ENCODE data around the gene SPRY1.

Gene SPRY1

DNA sequence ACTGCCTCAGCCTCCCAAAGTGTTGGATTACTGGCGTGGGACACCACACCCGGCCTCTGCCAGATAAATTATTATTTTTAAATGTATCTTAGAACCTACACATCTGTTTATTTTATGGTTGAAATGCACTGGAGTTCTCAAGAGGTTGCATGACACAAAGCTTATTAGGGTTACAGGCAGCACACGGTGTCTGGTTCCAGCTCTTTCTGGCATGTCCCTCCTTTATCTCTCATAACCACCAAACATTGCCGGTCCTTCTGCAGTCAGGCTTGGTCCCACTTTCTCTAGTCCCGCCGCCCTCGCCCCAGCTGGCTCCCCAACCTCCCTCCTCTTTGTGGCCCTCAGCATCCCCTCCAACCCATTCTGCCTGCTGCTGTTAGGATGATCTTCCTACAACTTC lies 39.7 kb upstream of the SPRY1 start:
- DNase-seq = no peak

DNA sequence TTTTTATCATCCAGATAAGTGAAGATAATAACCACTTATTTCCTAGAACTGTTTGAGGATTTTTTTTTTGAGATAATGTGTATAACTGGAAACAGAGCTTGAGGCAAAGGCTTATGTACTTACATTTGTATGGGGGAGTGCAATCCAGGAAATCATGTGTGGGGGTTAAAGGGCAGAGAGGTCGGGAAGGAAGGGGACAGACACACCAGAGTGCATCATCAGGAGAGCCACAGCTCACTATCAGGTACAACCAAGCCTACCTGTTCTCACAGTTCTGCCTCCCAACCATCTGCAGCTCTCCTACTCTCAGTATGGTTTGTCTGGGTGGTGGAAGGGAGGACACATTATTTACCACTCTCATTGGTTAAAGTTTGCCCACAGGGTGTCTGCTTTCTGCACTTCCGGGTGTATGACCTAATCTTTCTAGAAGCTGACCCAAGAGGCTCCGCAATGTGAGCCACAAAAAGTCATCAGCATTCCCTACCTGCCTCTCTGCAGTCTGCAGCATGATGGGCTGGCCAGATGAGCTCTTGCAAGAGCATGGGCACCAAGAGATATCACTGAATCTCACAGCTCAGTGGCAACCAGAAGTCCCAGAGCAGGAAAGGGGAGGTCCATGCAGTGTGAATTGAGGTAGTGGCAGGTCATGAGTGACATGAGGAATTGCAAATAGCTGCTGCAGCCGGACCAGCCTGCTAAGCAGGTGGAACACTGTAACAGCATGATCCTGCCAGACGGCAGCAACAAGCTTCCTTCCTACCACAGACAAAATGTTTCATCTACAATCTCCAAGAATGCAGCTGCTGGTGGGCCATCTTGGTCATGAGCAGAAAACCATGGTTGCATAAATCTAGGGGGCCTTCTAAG lies 36.9 kb upstream of the SPRY1 start:
- Histone ChIP-seq H3K56ac (ENCODE audit: low read length) (no peak overlapping the region), H4K8ac (ENCODE audit: low read depth, low read length) (no peak overlapping the region), H3K36me3 (ENCODE audit: control insufficient read depth, insufficient read depth, low read length) (no peaks in the 10 kb centered on the region), H3K79me2 (ENCODE audit: control insufficient read depth, insufficient read depth, low read length) (no peaks in the 10 kb centered on the region), H3K4me3 (ENCODE audit: low read length) (no peak overlapping the region), H3K23ac (ENCODE audit: low read length) (no peak overlapping the region), H2BK15ac (replicated peaks; ENCODE audit: low read depth) (no peak overlapping the region), H3K79me1 (ENCODE audit: low read length) (no peaks in the 10 kb centered on the region), H3K4me1 (ENCODE audit: control insufficient read depth, low read depth, low read length) (no peaks in the 10 kb centered on the region), H4K5ac (ENCODE audit: low read length) (no peak overlapping the region), H3K27me3 (ENCODE audit: insufficient read depth, low read length, poor library complexity) (no peaks in the 10 kb centered on the region), H3K9ac (ENCODE audit: low read length) (no peak overlapping the region), H3K4ac (ENCODE audit: low read depth, low read length) (no peak overlapping the region), H2AK5ac (ENCODE audit: low read length) (no peak overlapping the region), H2BK120ac (ENCODE audit: low read depth, low read length) (no peak overlapping the region), H3K27ac (ENCODE audit: low read depth, low read length) (no peak overlapping the region), H2BK5ac (ENCODE audit: low read length) (no peak overlapping the region), H3K4me2 (ENCODE audit: low read length) (no peak overlapping the region), H3K18ac (ENCODE audit: low read length) (no peak overlapping the region)
- no CpG with 5 or more reads among the region's 5 CpGs for WGBS (ENCODE audit: extremely low coverage, insufficient coverage, low lambda C conversion rate)
- DNase-seq = no peak

More for the DNA sequence above, 39.7 kb upstream of the SPRY1 start:
- H3K79me2 ChIP-seq (ENCODE audit: control insufficient read depth, insufficient read depth, low read length) = no peaks in the 10 kb centered on the region
- H2AK5ac ChIP-seq (ENCODE audit: low read length) = no peak overlapping the region
- WGBS (ENCODE audit: extremely low coverage, insufficient coverage, low lambda C conversion rate) = no CpG with 5 or more reads among the region's 7 CpGs
- no peak overlapping the region for H3K56ac ChIP-seq (ENCODE audit: low read length)
- H3K36me3 ChIP-seq (ENCODE audit: control insufficient read depth, insufficient read depth, low read length) = no peaks in the 10 kb centered on the region
- no peak overlapping the region for H3K27ac ChIP-seq (ENCODE audit: low read depth, low read length)
- H2BK120ac ChIP-seq (ENCODE audit: low read depth, low read length) = no peak overlapping the region
- H2BK15ac ChIP-seq (replicated peaks; ENCODE audit: low read depth) = no peak overlapping the region
- no peak overlapping the region for H3K4me3 ChIP-seq (ENCODE audit: low read length)
- no peaks in the 10 kb centered on the region for H3K79me1 ChIP-seq (ENCODE audit: low read length)
- no peaks in the 10 kb centered on the region for H3K27me3 ChIP-seq (ENCODE audit: insufficient read depth, low read length, poor library complexity)
- H4K8ac ChIP-seq (ENCODE audit: low read depth, low read length) = no peak overlapping the region
- no peak overlapping the region for H4K5ac ChIP-seq (ENCODE audit: low read length)
- no peak overlapping the region for H3K18ac ChIP-seq (ENCODE audit: low read length)
- no peaks in the 10 kb centered on the region for H3K4me1 ChIP-seq (ENCODE audit: control insufficient read depth, low read depth, low read length)
- no peak overlapping the region for H3K23ac ChIP-seq (ENCODE audit: low read length)
- H3K4me2 ChIP-seq (ENCODE audit: low read length) = no peak overlapping the region
- no peak overlapping the region for H3K4ac ChIP-seq (ENCODE audit: low read depth, low read length)
- H2BK5ac ChIP-seq (ENCODE audit: low read length) = no peak overlapping the region
- H3K9ac ChIP-seq (ENCODE audit: low read length) = no peak overlapping the region

DNA sequence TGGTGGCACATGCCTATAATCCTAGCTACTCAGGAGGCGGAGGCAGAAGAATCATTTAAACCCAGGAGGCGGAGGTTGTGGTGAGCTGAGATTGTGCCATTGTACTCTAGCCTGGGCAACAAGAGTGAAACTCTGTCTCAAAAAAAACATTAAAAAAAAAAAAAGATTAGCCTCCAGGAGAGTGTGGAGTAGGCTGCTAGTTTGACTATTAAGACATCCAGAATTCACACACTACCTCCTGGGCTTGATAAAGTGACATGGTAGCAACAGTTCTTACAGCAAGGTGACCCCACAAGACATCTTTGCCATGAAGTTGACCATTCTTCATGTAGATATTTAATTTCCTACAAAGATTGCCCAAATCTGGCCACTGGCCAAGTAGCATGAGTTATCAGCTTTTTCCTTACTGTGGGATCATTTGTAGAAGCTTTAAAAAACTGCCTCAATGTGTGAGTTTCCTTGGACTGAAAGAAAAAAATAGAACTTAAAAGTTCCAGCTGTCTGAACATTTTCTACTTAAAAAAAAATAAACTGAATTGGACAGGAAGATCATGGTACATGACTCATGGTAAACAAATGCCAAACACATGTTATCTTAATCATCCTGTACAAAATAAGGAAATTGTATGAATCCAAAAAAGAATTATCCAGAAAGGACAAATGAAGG lies 35.3 kb upstream of the SPRY1 start:
- no peak overlapping the region for H3K9ac ChIP-seq (ENCODE audit: low read length)
- no peaks in the 10 kb centered on the region for H3K27me3 ChIP-seq (ENCODE audit: insufficient read depth, low read length, poor library complexity)
- H2AK5ac ChIP-seq (ENCODE audit: low read length) = no peak overlapping the region
- H3K4me1 ChIP-seq (ENCODE audit: control insufficient read depth, low read depth, low read length) = no peaks in the 10 kb centered on the region
- no peak overlapping the region for H2BK5ac ChIP-seq (ENCODE audit: low read length)
- no peak overlapping the region for H4K5ac ChIP-seq (ENCODE audit: low read length)
- H2BK120ac ChIP-seq (ENCODE audit: low read depth, low read length) = no peak overlapping the region
- H3K4me3 ChIP-seq (ENCODE audit: low read length) = no peak overlapping the region
- H3K56ac ChIP-seq (ENCODE audit: low read length) = no peak overlapping the region
- no peak overlapping the region for H3K18ac ChIP-seq (ENCODE audit: low read length)
- no peak for DNase-seq
- no peaks in the 10 kb centered on the region for H3K79me2 ChIP-seq (ENCODE audit: control insufficient read depth, insufficient read depth, low read length)
- H3K4me2 ChIP-seq (ENCODE audit: low read length) = no peak overlapping the region
- H3K36me3 ChIP-seq (ENCODE audit: control insufficient read depth, insufficient read depth, low read length) = no peaks in the 10 kb centered on the region
- WGBS (ENCODE audit: extremely low coverage, insufficient coverage, low lambda C conversion rate) = no CpG with 5 or more reads among the region's 2 CpGs
- no peak overlapping the region for H3K27ac ChIP-seq (ENCODE audit: low read depth, low read length)
- H3K79me1 ChIP-seq (ENCODE audit: low read length) = no peaks in the 10 kb centered on the region
- no peak overlapping the region for H3K23ac ChIP-seq (ENCODE audit: low read length)
- no peak overlapping the region for H4K8ac ChIP-seq (ENCODE audit: low read depth, low read length)
- no peak overlapping the region for H2BK15ac ChIP-seq (replicated peaks; ENCODE audit: low read depth)
- no peak overlapping the region for H3K4ac ChIP-seq (ENCODE audit: low read depth, low read length)

DNA sequence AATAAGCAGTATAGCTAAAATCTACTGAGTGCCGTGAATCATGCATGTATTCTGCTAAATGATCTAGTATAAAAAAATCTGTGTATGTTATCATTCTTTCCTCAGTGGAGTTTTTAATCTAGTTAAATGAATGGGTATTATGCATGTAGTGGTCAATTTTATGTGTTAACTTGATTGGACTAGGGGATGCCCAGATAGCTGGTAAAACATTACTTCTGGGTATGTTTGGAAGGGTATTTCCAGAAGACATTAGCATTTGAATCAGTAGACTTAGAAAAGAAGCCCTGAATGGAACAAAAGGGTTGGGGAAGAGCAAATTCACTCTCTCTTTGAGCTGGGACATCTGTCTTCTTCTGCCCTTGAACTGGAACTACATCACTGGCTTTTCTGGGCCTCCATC lies 34.5 kb upstream of the SPRY1 start:
- Histone ChIP-seq H3K79me1 (ENCODE audit: low read length) (no peaks in the 10 kb centered on the region), H2BK120ac (ENCODE audit: low read depth, low read length) (no peak overlapping the region), H3K4me1 (ENCODE audit: control insufficient read depth, low read depth, low read length) (no peaks in the 10 kb centered on the region), H3K23ac (ENCODE audit: low read length) (no peak overlapping the region), H2BK5ac (ENCODE audit: low read length) (no peak overlapping the region), H3K4me2 (ENCODE audit: low read length) (no peak overlapping the region), H4K5ac (ENCODE audit: low read length) (no peak overlapping the region), H4K8ac (ENCODE audit: low read depth, low read length) (no peak overlapping the region), H3K36me3 (ENCODE audit: control insufficient read depth, insufficient read depth, low read length) (no peaks in the 10 kb centered on the region), H3K56ac (ENCODE audit: low read length) (no peak overlapping the region), H3K18ac (ENCODE audit: low read length) (no peak overlapping the region), H3K79me2 (ENCODE audit: control insufficient read depth, insufficient read depth, low read length) (no peaks in the 10 kb centered on the region), H3K4me3 (ENCODE audit: low read length) (no peak overlapping the region), H2BK15ac (replicated peaks; ENCODE audit: low read depth) (no peak overlapping the region), H3K27me3 (ENCODE audit: insufficient read depth, low read length, poor library complexity) (no peaks in the 10 kb centered on the region), H3K27ac (ENCODE audit: low read depth, low read length) (no peak overlapping the region), H3K9ac (ENCODE audit: low read length) (no peak overlapping the region), H2AK5ac (ENCODE audit: low read length) (no peak overlapping the region), H3K4ac (ENCODE audit: low read depth, low read length) (no peak overlapping the region)
- WGBS (ENCODE audit: extremely low coverage, insufficient coverage, low lambda C conversion rate) = no CpG with 5 or more reads among the region's 1 CpG
- DNase-seq = no peak

- no CpG with 5 or more reads among the region's 2 CpGs for WGBS (ENCODE audit: extremely low coverage, insufficient coverage, low lambda C conversion rate)
- Histone ChIP-seq H3K18ac (ENCODE audit: low read length) (no peak overlapping the region), H3K23ac (ENCODE audit: low read length) (no peak overlapping the region), H3K9ac (ENCODE audit: low read length) (no peak overlapping the region), H3K56ac (ENCODE audit: low read length) (no peak overlapping the region), H3K4me1 (ENCODE audit: control insufficient read depth, low read depth, low read length) (no peaks in the 10 kb centered on the region), H3K36me3 (ENCODE audit: control insufficient read depth, insufficient read depth, low read length) (no peaks in the 10 kb centered on the region), H2AK5ac (ENCODE audit: low read length) (no peak overlapping the region), H2BK15ac (replicated peaks; ENCODE audit: low read depth) (no peak overlapping the region), H4K8ac (ENCODE audit: low read depth, low read length) (no peak overlapping the region), H4K5ac (ENCODE audit: low read length) (no peak overlapping the region), H3K4me2 (ENCODE audit: low read length) (no peak overlapping the region), H2BK5ac (ENCODE audit: low read length) (no peak overlapping the region), H3K27ac (ENCODE audit: low read depth, low read length) (no peak overlapping the region), H3K27me3 (ENCODE audit: insufficient read depth, low read length, poor library complexity) (no peaks in the 10 kb centered on the region), H3K79me1 (ENCODE audit: low read length) (no peaks in the 10 kb centered on the region), H3K4me3 (ENCODE audit: low read length) (no peak overlapping the region), H3K4ac (ENCODE audit: low read depth, low read length) (no peak overlapping the region), H3K79me2 (ENCODE audit: control insufficient read depth, insufficient read depth, low read length) (no peaks in the 10 kb centered on the region), H2BK120ac (ENCODE audit: low read depth, low read length) (no peak overlapping the region)
- DNase-seq = no peak
Measured at GRCh38 chr4:123363729-123364128, 32.9 kb upstream of the SPRY1 start.

Measured in mesendoderm (in vitro differentiated cells).